Suppressor macrophage treated with lipopolysaccharide for 4 hours (primary cell): ENCODE data around the gene NFATC2.

Experiments
- DNase-seq: peaks from one replicate; pipeline ENCODE4 v3.0.0-alpha.2; 2020

The NFATC2 gene

GRCh38 chr20:51426718-51427650 is 115.5 kb downstream of the NFATC2 start:
- DNase-seq: no peak

- DNase-seq: no peak
Observed at GRCh38 chr20:51425347-51426106, 117.0 kb downstream of the NFATC2 start.

GRCh38 chr20:51424270-51425117 is 118.0 kb downstream of the NFATC2 start:
- DNase-seq: no peak

GRCh38 chr20:51423810-51424209 is 118.7 kb downstream of the NFATC2 start:
- no peak for DNase-seq

- no peak for DNase-seq
Observed at GRCh38 chr20:51423290-51423667, 119.2 kb downstream of the NFATC2 start.

- DNase-seq: no peak
Observed at GRCh38 chr20:51422514-51423289, 119.8 kb downstream of the NFATC2 start.

- DNase-seq: no peak
Observed at GRCh38 chr20:51420805-51421204, 121.7 kb downstream of the NFATC2 start.

- no peak for DNase-seq
Observed at GRCh38 chr20:51420111-51420510, 122.4 kb downstream of the NFATC2 start.

- no peak for DNase-seq
Observed at GRCh38 chr20:51419646-51420045, 122.9 kb downstream of the NFATC2 start.

- DNase-seq: peak; percentile 15
Observed at GRCh38 chr20:51419231-51419630, 123.3 kb downstream of the NFATC2 start.

- DNase-seq: no peak
Observed at GRCh38 chr20:51418137-51418529, 124.4 kb downstream of the NFATC2 start.

GRCh38 chr20:51417250-51418136 is 125.0 kb downstream of the NFATC2 start:
- no peak for DNase-seq

GRCh38 chr20:51416532-51417249 is 125.8 kb downstream of the NFATC2 start:
- no peak for DNase-seq

- no peak for DNase-seq
Observed at GRCh38 chr20:51413857-51414256, 128.7 kb downstream of the NFATC2 start.

- DNase-seq: no peak
Observed at GRCh38 chr20:51412951-51413481, 129.5 kb downstream of the NFATC2 start.

- DNase-seq: peak; percentile 16
Observed at GRCh38 chr20:51412333-51412871, 130.1 kb downstream of the NFATC2 start.

GRCh38 chr20:51411870-51412269 is 130.6 kb downstream of the NFATC2 start:
- DNase-seq: no peak

- no peak for DNase-seq
Observed at GRCh38 chr20:51410586-51411325, 131.8 kb downstream of the NFATC2 start.
